ENCODE data around the gene LDLRAD2.
A peak's percentile ranks its signal among the peaks of the same experiment; 100 is the strongest.
"Not testable (repeated sequence)": the region's sequence is repeated elsewhere in the genome, so short reads cannot be mapped to it uniquely, and the experiment has no call there.

LDLRAD2 gene

GRCh38 chr1:21783679-21784603, 28.1 kb upstream of the LDLRAD2 start:
- DNase-seq = no peak

GRCh38 chr1:21785764-21786163, 26.3 kb upstream of the LDLRAD2 start:
- DNase-seq = not testable (repeated sequence)

GRCh38 chr1:21786640-21787039, 25.4 kb upstream of the LDLRAD2 start:
- no peak for DNase-seq

GRCh38 chr1:21793104-21793503, 19.0 kb upstream of the LDLRAD2 start:
- DNase-seq = no peak

- DNase-seq = no peak
Measured at GRCh38 chr1:21794656-21795055, 17.4 kb upstream of the LDLRAD2 start.

GRCh38 chr1:21795075-21795474, 17.0 kb upstream of the LDLRAD2 start:
- DNase-seq = no peak

- no peak for DNase-seq
Measured at GRCh38 chr1:21799730-21800129, 12.3 kb upstream of the LDLRAD2 start.

GRCh38 chr1:21801100-21801499, 11.0 kb upstream of the LDLRAD2 start:
- no peak for DNase-seq

- no peak for DNase-seq
Measured at GRCh38 chr1:21804536-21804935, 7.5 kb upstream of the LDLRAD2 start.

- DNase-seq = no peak
Measured at GRCh38 chr1:21813542-21813941, 1.5 kb downstream of the LDLRAD2 start.

GRCh38 chr1:21814241-21814918, 2.3 kb downstream of the LDLRAD2 start:
- DNase-seq = peak in 2 of 3 donors; percentile 20 to 57

GRCh38 chr1:21814981-21815582, 3.0 kb downstream of the LDLRAD2 start:
- DNase-seq = no peak

GRCh38 chr1:21815724-21816321, 3.8 kb downstream of the LDLRAD2 start:
- DNase-seq = peak; percentile 71 to 78 (median 78)

- DNase-seq = peak in 2 of 3 donors; percentile 18 to 20
Measured at GRCh38 chr1:21816602-21817302, 4.7 kb downstream of the LDLRAD2 start.

- DNase-seq = peak; percentile 48 to 82 (median 65)
Measured at GRCh38 chr1:21818656-21819055, 6.6 kb downstream of the LDLRAD2 start.

- no peak for DNase-seq
Measured at GRCh38 chr1:21820597-21821232, 8.7 kb downstream of the LDLRAD2 start.

GRCh38 chr1:21821385-21822019, 9.4 kb downstream of the LDLRAD2 start:
- DNase-seq = no peak

- DNase-seq = peak in 1 of 3 donors; percentile 25
Measured at GRCh38 chr1:21822349-21822748, 10.3 kb downstream of the LDLRAD2 start.

GRCh38 chr1:21823206-21823979, 11.3 kb downstream of the LDLRAD2 start:
- DNase-seq = peak in 2 of 3 donors; percentile 35 to 37

- no peak for DNase-seq
Measured at GRCh38 chr1:21823980-21824702, 12.1 kb downstream of the LDLRAD2 start.
